Stimulated activated CD4-positive, alpha-beta T cell treated with anti-CD3 and anti-CD28 coated beads, Interleukin-4, amount 100 ng/mL, for 4 hours (primary cell): ENCODE measurements around the gene NINL.

ENCODE experiments used
- DNase-seq, 2 experiments: peaks; one replicate each; pipeline ENCODE4 v3.0.0-alpha.2; 2020

The NINL gene

GRCh38 chr20:25499855-25500434 is 85.4 kb downstream of the NINL start:
- DNase-seq, result no peak

GRCh38 chr20:25499031-25499430 is 86.3 kb downstream of the NINL start:
- DNase-seq, result no peak

GRCh38 chr20:25498280-25498606 is 87.1 kb downstream of the NINL start:
- DNase-seq, result no peak

- DNase-seq, result no peak
Observed at GRCh38 chr20:25497586-25498279, 87.6 kb downstream of the NINL start.

GRCh38 chr20:25496968-25497401 is 88.3 kb downstream of the NINL start:
- no peak for DNase-seq

- no peak for DNase-seq
Observed at GRCh38 chr20:25496165-25496967, 89.0 kb downstream of the NINL start.

GRCh38 chr20:25495189-25495824 is 90.0 kb downstream of the NINL start:
- no peak for DNase-seq

- no peak for DNase-seq
Observed at GRCh38 chr20:25494506-25495188, 90.7 kb downstream of the NINL start.

- DNase-seq, result no peak
Observed at GRCh38 chr20:25493748-25494505, 91.4 kb downstream of the NINL start.

GRCh38 chr20:25493137-25493536 is 92.2 kb downstream of the NINL start:
- DNase-seq, result no peak

GRCh38 chr20:25491446-25492038 is 93.8 kb downstream of the NINL start:
- DNase-seq, result no peak

- DNase-seq, result no peak
Observed at GRCh38 chr20:25490656-25491445, 94.5 kb downstream of the NINL start.

- DNase-seq, result no peak
Observed at GRCh38 chr20:25489221-25489871, 96.0 kb downstream of the NINL start.

GRCh38 chr20:25487975-25488374 is 97.4 kb downstream of the NINL start:
- DNase-seq, result no peak

- DNase-seq, result no peak
Observed at GRCh38 chr20:25487306-25487705, 98.0 kb downstream of the NINL start.

- no peak for DNase-seq
Observed at GRCh38 chr20:25486377-25486776, 99.0 kb downstream of the NINL start.

GRCh38 chr20:25485872-25486271 is 99.5 kb downstream of the NINL start:
- no peak for DNase-seq

GRCh38 chr20:25484911-25485511 is 100.3 kb downstream of the NINL start:
- DNase-seq, result no peak

- no peak for DNase-seq
Observed at GRCh38 chr20:25484224-25484846, 101.0 kb downstream of the NINL start.
